Astrocyte (in vitro differentiated cells and primary cell): Measurements from ENCODE around the gene SGCE. TPM values are rescaled to one million over a fixed set of nuclear protein-coding genes. Genes with fewer than 3 reads are reported as not detected.

Experiments
- DNase-seq: peaks from one replicate; pipeline ENCODE4 v3.0.0-alpha.2; 2010; ENCODE audit warnings: low read depth
- FAIRE-seq: peaks from 2 replicates; lab custom pipeline; 2011; peaks lifted over from hg19 to GRCh38; lab: Jason Lieb, UNC
- H2AFZ ChIP-seq: 2 replicates; pipeline ENCODE4 v1.6.0; 2012; ENCODE audit warnings: low read depth, low read length, inconsistent platforms
- H3K27ac ChIP-seq: 2 replicates; pipeline ENCODE4 v1.5.1; 2011; ENCODE audit warnings: low read depth, low read length, inconsistent platforms
- H3K27me3 ChIP-seq: 2 replicates; pipeline ENCODE4 v1.6.0; 2011; ENCODE audit warnings: low read length, inconsistent platforms; ENCODE audit not compliant: insufficient read depth
- H3K36me3 ChIP-seq: 2 replicates; pipeline ENCODE4 v1.5.1; 2011; ENCODE audit warnings: low read length, inconsistent platforms; ENCODE audit not compliant: insufficient read depth
- H3K4me1 ChIP-seq: 2 replicates; pipeline ENCODE4 v1.5.1; 2011; ENCODE audit warnings: low read length, inconsistent platforms; ENCODE audit not compliant: insufficient read depth
- H3K4me2 ChIP-seq: 2 replicates; pipeline ENCODE4 v1.6.0; 2012; ENCODE audit warnings: low read length, inconsistent platforms
- H3K4me3 ChIP-seq: 2 replicates; pipeline ENCODE4 v1.5.1; 2011; ENCODE audit warnings: low read depth, mild to moderate bottlenecking, low read length, inconsistent platforms; ENCODE audit not compliant: insufficient read depth
- H3K79me2 ChIP-seq: 2 replicates; pipeline ENCODE4 v1.6.0; 2012; ENCODE audit warnings: mild to moderate bottlenecking, low read length, inconsistent platforms; ENCODE audit not compliant: insufficient read depth
- H3K9ac ChIP-seq: 2 replicates; pipeline ENCODE4 v1.6.0; 2012; ENCODE audit warnings: mild to moderate bottlenecking, low read length, inconsistent platforms
- H3K9me3 ChIP-seq: 2 replicates; pipeline ENCODE4 v1.5.1; 2012; ENCODE audit warnings: low read depth, mild to moderate bottlenecking, low read length, inconsistent platforms; ENCODE audit not compliant: insufficient read depth
- H4K20me1 ChIP-seq: 2 replicates; pipeline ENCODE4 v1.6.0; 2012; ENCODE audit warnings: low read length, inconsistent platforms; ENCODE audit not compliant: insufficient read depth
- H3K27ac Mint-ChIP-seq: one replicate; pipeline ENCODE4 v1.8.0; 2021; ENCODE audit warnings: mild to moderate bottlenecking, mixed read lengths; ENCODE audit not compliant: unreplicated experiment
- H3K27me3 Mint-ChIP-seq: one replicate; pipeline ENCODE4 v1.8.0; 2021; ENCODE audit warnings: low read depth, mixed read lengths; ENCODE audit not compliant: unreplicated experiment
- H3K36me3 Mint-ChIP-seq: one replicate; pipeline ENCODE4 v1.8.0; 2021; ENCODE audit warnings: low read depth, mixed read lengths; ENCODE audit not compliant: unreplicated experiment
- H3K4me1 Mint-ChIP-seq: one replicate; pipeline ENCODE4 v1.8.0; 2021; ENCODE audit warnings: low read depth, mixed read lengths; ENCODE audit not compliant: unreplicated experiment
- H3K4me3 Mint-ChIP-seq: one replicate; pipeline ENCODE4 v1.8.0; 2021; ENCODE audit warnings: mild to moderate bottlenecking, moderate library complexity, mixed read lengths; ENCODE audit not compliant: unreplicated experiment
- H3K9me3 Mint-ChIP-seq: one replicate; pipeline ENCODE4 v1.8.0; 2021; ENCODE audit warnings: mild to moderate bottlenecking, mixed read lengths; ENCODE audit not compliant: unreplicated experiment
- EZH2 ChIP-seq: IDR thresholded peaks from 2 replicates; pipeline ENCODE4 v1.6.1; 2012; ENCODE audit warnings: mild to moderate bottlenecking, low read length, inconsistent platforms; ENCODE audit not compliant: insufficient read depth
- total RNA-seq: library from RNA; stranded (reverse); gene quantifications from 2 replicates; pipeline ENCODE4 v1.2.1, GENCODE V29; 2021
- TF ChIP-seq, protein P1 (sequence below): IDR thresholded peaks from 2 replicates; pipeline ENCODE4 v1.5.1; 2011; ENCODE audit warnings: low read depth, mild to moderate bottlenecking, inconsistent platforms, low read length, moderate library complexity; ENCODE audit not compliant: insufficient read depth

SGCE gene
- total RNA-seq, 1 donor from 2014 or later = 33.4 TPM

- H3K27ac Mint-ChIP-seq = no peak overlapping the region
- H3K4me3 ChIP-seq = no peak overlapping the region
- H3K27me3 ChIP-seq = no peaks in the 10 kb centered on the region
- DNase-seq (no peak), FAIRE-seq (no peak)
- H3K4me2 ChIP-seq = no peak overlapping the region
- no peak overlapping the region for H3K9ac ChIP-seq
- no peaks in the 10 kb centered on the region for H3K27me3 Mint-ChIP-seq
- peaks cover 3% of the 10 kb centered on the region for H3K4me1 Mint-ChIP-seq
- TF ChIP-seq, protein P1, sequence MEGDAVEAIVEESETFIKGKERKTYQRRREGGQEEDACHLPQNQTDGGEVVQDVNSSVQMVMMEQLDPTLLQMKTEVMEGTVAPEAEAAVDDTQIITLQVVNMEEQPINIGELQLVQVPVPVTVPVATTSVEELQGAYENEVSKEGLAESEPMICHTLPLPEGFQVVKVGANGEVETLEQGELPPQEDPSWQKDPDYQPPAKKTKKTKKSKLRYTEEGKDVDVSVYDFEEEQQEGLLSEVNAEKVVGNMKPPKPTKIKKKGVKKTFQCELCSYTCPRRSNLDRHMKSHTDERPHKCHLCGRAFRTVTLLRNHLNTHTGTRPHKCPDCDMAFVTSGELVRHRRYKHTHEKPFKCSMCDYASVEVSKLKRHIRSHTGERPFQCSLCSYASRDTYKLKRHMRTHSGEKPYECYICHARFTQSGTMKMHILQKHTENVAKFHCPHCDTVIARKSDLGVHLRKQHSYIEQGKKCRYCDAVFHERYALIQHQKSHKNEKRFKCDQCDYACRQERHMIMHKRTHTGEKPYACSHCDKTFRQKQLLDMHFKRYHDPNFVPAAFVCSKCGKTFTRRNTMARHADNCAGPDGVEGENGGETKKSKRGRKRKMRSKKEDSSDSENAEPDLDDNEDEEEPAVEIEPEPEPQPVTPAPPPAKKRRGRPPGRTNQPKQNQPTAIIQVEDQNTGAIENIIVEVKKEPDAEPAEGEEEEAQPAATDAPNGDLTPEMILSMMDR = no peak
- TF ChIP-seq EZH2 = no peak
- no peaks in the 10 kb centered on the region for H3K9me3 ChIP-seq
- no peaks in the 10 kb centered on the region for H3K79me2 ChIP-seq
- no peaks in the 10 kb centered on the region for H3K36me3 ChIP-seq
- no peaks in the 10 kb centered on the region for H4K20me1 ChIP-seq
- H3K27ac ChIP-seq = no peak overlapping the region
- H3K36me3 Mint-ChIP-seq = peaks cover 19% of the 10 kb centered on the region
- H3K4me1 ChIP-seq = no peaks in the 10 kb centered on the region
- no peak overlapping the region for H3K4me3 Mint-ChIP-seq
- peaks cover 24% of the 10 kb centered on the region for H3K9me3 Mint-ChIP-seq
- H2AFZ ChIP-seq = no peak overlapping the region
Measured at GRCh38 chr7:94578614-94579013, 77.3 kb downstream of the SGCE start.

- DNase-seq (no peak), FAIRE-seq (no peak)
- no peaks in the 10 kb centered on the region for H3K9me3 ChIP-seq
- H3K27me3 ChIP-seq = no peaks in the 10 kb centered on the region
- H4K20me1 ChIP-seq = no peaks in the 10 kb centered on the region
- H3K4me3 Mint-ChIP-seq = no peak overlapping the region
- H3K4me1 ChIP-seq = no peaks in the 10 kb centered on the region
- no peak for TF ChIP-seq EZH2
- no peak overlapping the region for H3K4me2 ChIP-seq
- no peaks in the 10 kb centered on the region for H3K79me2 ChIP-seq
- H3K36me3 ChIP-seq = no peaks in the 10 kb centered on the region
- no peak overlapping the region for H3K27ac Mint-ChIP-seq
- H3K4me1 Mint-ChIP-seq = peaks cover 3% of the 10 kb centered on the region
- H3K9ac ChIP-seq = no peak overlapping the region
- H3K27ac ChIP-seq = no peak overlapping the region
- peaks cover 29% of the 10 kb centered on the region for H3K9me3 Mint-ChIP-seq
- peaks cover 19% of the 10 kb centered on the region for H3K36me3 Mint-ChIP-seq
- H3K4me3 ChIP-seq = no peak overlapping the region
- no peaks in the 10 kb centered on the region for H3K27me3 Mint-ChIP-seq
- no peak overlapping the region for H2AFZ ChIP-seq
Measured at GRCh38 chr7:94577357-94577756, 78.6 kb downstream of the SGCE start.

- Mint-ChIP-seq H3K27ac (no peak overlapping the region), H3K36me3 (peaks cover 19% of the 10 kb centered on the region), H3K4me3 (no peak overlapping the region), H3K4me1 (peaks cover 1% of the 10 kb centered on the region), H3K9me3 (peaks cover 28% of the 10 kb centered on the region), H3K27me3 (no peaks in the 10 kb centered on the region)
- Histone ChIP-seq H3K4me1 (no peaks in the 10 kb centered on the region), H3K4me2 (no peak overlapping the region), H3K9me3 (no peaks in the 10 kb centered on the region), H3K36me3 (no peaks in the 10 kb centered on the region), H3K27me3 (no peaks in the 10 kb centered on the region), H3K79me2 (no peaks in the 10 kb centered on the region), H2AFZ (no peak overlapping the region), H4K20me1 (no peaks in the 10 kb centered on the region), H3K9ac (no peak overlapping the region), H3K27ac (no peak overlapping the region), H3K4me3 (no peak overlapping the region)
- no peak for TF ChIP-seq EZH2
- TF ChIP-seq, protein P1 = no peak
- FAIRE-seq (no peak), DNase-seq (no peak)
Measured at GRCh38 chr7:94576316-94576715, 79.6 kb downstream of the SGCE start.
